ENCODE data around the gene CCDC66.

CCDC66 gene

GRCh38 chr3:56620371-56620770 is 63.4 kb downstream of the CCDC66 start:
- H3K9ac ChIP-seq (ENCODE audit: low read length), result no peak overlapping the region
- H3K14ac ChIP-seq (ENCODE audit: low read length), result no peak overlapping the region
- H3K4me3 ChIP-seq (ENCODE audit: low read depth, low read length), result no peak overlapping the region
- H2BK12ac ChIP-seq (ENCODE audit: low read length), result no peak overlapping the region
- no peak overlapping the region for H3K4me2 ChIP-seq (ENCODE audit: low read length)
- no peak overlapping the region for H4K91ac ChIP-seq (ENCODE audit: low read depth, low read length)
- H2BK5ac ChIP-seq (ENCODE audit: low read depth, low read length, poor library complexity), result no peak overlapping the region
- no peak overlapping the region for H2AK5ac ChIP-seq (ENCODE audit: low read length)
- WGBS (ENCODE audit: extremely low coverage, insufficient coverage, insufficient read length), result no CpG with 5 or more reads among the region's 2 CpGs
- H3K36me3 ChIP-seq (ENCODE audit: control insufficient read depth in 1 of 2, insufficient read depth in 2 of 2, low read length in 2 of 2), result peaks cover 4 to 9% of the 10 kb centered on the region in 2 experiments
- H3K4ac ChIP-seq (ENCODE audit: low read depth, low read length), result no peak overlapping the region
- no peak overlapping the region for H3K18ac ChIP-seq (ENCODE audit: low read length)
- H3K27ac ChIP-seq (ENCODE audit: low read depth, low read length), result no peak overlapping the region
- no peaks in the 10 kb centered on the region for H3K27me3 ChIP-seq (ENCODE audit: insufficient read depth, low read length)
- no peak overlapping the region for H4K8ac ChIP-seq (ENCODE audit: low read depth, low read length)
- no peak overlapping the region for H3K23ac ChIP-seq (ENCODE audit: low read length)
- H4K12ac ChIP-seq (ENCODE audit: low read depth, low read length), result no peak overlapping the region
- H3K9me3 ChIP-seq (ENCODE audit: insufficient read depth, low read depth, low read length), result no peaks in the 10 kb centered on the region
- H2AFZ ChIP-seq (ENCODE audit: insufficient read depth, low read length, poor library complexity), result no peak overlapping the region
- H2BK120ac ChIP-seq (ENCODE audit: insufficient read depth, low read length, poor library complexity), result no peak overlapping the region
- no peaks in the 10 kb centered on the region for H3K4me1 ChIP-seq (ENCODE audit: control insufficient read depth in 1 of 2, insufficient read depth in 2 of 2, low read length in 2 of 2)
- H3K79me2 ChIP-seq (ENCODE audit: control insufficient read depth, insufficient read depth, low read length, poor library complexity), result no peaks in the 10 kb centered on the region
- no peaks in the 10 kb centered on the region for H3K79me1 ChIP-seq (ENCODE audit: low read length)
- DNase-seq, result no peak

GRCh38 chr3:56621681-56622080 is 64.7 kb downstream of the CCDC66 start:
- no peaks in the 10 kb centered on the region for H3K27me3 ChIP-seq (ENCODE audit: insufficient read depth, low read length)
- H3K18ac ChIP-seq (ENCODE audit: low read length), result no peak overlapping the region
- no peak overlapping the region for H3K23ac ChIP-seq (ENCODE audit: low read length)
- H3K4me1 ChIP-seq (ENCODE audit: control insufficient read depth in 1 of 2, insufficient read depth in 2 of 2, low read length in 2 of 2), result no peaks in the 10 kb centered on the region
- H3K4me2 ChIP-seq (ENCODE audit: low read length), result no peak overlapping the region
- no peaks in the 10 kb centered on the region for H3K79me2 ChIP-seq (ENCODE audit: control insufficient read depth, insufficient read depth, low read length, poor library complexity)
- H3K4ac ChIP-seq (ENCODE audit: low read depth, low read length), result no peak overlapping the region
- H3K79me1 ChIP-seq (ENCODE audit: low read length), result no peaks in the 10 kb centered on the region
- H4K91ac ChIP-seq (ENCODE audit: low read depth, low read length), result no peak overlapping the region
- H2BK120ac ChIP-seq (ENCODE audit: insufficient read depth, low read length, poor library complexity), result no peak overlapping the region
- WGBS (ENCODE audit: extremely low coverage, insufficient coverage, insufficient read length), result no CpG with 5 or more reads among the region's 3 CpGs
- no peak overlapping the region for H3K4me3 ChIP-seq (ENCODE audit: low read depth, low read length)
- H3K9ac ChIP-seq (ENCODE audit: low read length), result no peak overlapping the region
- peaks cover 8 to 12% of the 10 kb centered on the region in 2 experiments for H3K36me3 ChIP-seq (ENCODE audit: control insufficient read depth in 1 of 2, insufficient read depth in 2 of 2, low read length in 2 of 2)
- H2BK5ac ChIP-seq (ENCODE audit: low read depth, low read length, poor library complexity), result no peak overlapping the region
- H2BK12ac ChIP-seq (ENCODE audit: low read length), result no peak overlapping the region
- no peak overlapping the region for H2AFZ ChIP-seq (ENCODE audit: insufficient read depth, low read length, poor library complexity)
- H2AK5ac ChIP-seq (ENCODE audit: low read length), result no peak overlapping the region
- H4K8ac ChIP-seq (ENCODE audit: low read depth, low read length), result no peak overlapping the region
- no peaks in the 10 kb centered on the region for H3K9me3 ChIP-seq (ENCODE audit: insufficient read depth, low read depth, low read length)
- no peak overlapping the region for H3K27ac ChIP-seq (ENCODE audit: low read depth, low read length)
- H4K12ac ChIP-seq (ENCODE audit: low read depth, low read length), result no peak overlapping the region
- peak in 1 of 2 donors; percentile 67 for DNase-seq
- no peak overlapping the region for H3K14ac ChIP-seq (ENCODE audit: low read length)

GRCh38 chr3:56622381-56622780 is 65.4 kb downstream of the CCDC66 start:
- no peak overlapping the region for H3K9ac ChIP-seq (ENCODE audit: low read length)
- H3K14ac ChIP-seq (ENCODE audit: low read length), result no peak overlapping the region
- peaks cover 8 to 12% of the 10 kb centered on the region in 2 experiments for H3K36me3 ChIP-seq (ENCODE audit: control insufficient read depth in 1 of 2, insufficient read depth in 2 of 2, low read length in 2 of 2)
- no peak overlapping the region for H4K12ac ChIP-seq (ENCODE audit: low read depth, low read length)
- H2BK12ac ChIP-seq (ENCODE audit: low read length), result no peak overlapping the region
- no peak overlapping the region for H2AK5ac ChIP-seq (ENCODE audit: low read length)
- H3K27me3 ChIP-seq (ENCODE audit: insufficient read depth, low read length), result no peaks in the 10 kb centered on the region
- H2BK5ac ChIP-seq (ENCODE audit: low read depth, low read length, poor library complexity), result no peak overlapping the region
- no peak overlapping the region for H3K4me3 ChIP-seq (ENCODE audit: low read depth, low read length)
- H4K91ac ChIP-seq (ENCODE audit: low read depth, low read length), result no peak overlapping the region
- no peak overlapping the region for H3K4me2 ChIP-seq (ENCODE audit: low read length)
- no peaks in the 10 kb centered on the region for H3K4me1 ChIP-seq (ENCODE audit: control insufficient read depth in 1 of 2, insufficient read depth in 2 of 2, low read length in 2 of 2)
- no peak overlapping the region for H3K23ac ChIP-seq (ENCODE audit: low read length)
- H3K4ac ChIP-seq (ENCODE audit: low read depth, low read length), result no peak overlapping the region
- no peak overlapping the region for H2BK120ac ChIP-seq (ENCODE audit: insufficient read depth, low read length, poor library complexity)
- no peak overlapping the region for H3K27ac ChIP-seq (ENCODE audit: low read depth, low read length)
- H3K79me1 ChIP-seq (ENCODE audit: low read length), result no peaks in the 10 kb centered on the region
- H3K79me2 ChIP-seq (ENCODE audit: control insufficient read depth, insufficient read depth, low read length, poor library complexity), result no peaks in the 10 kb centered on the region
- H3K18ac ChIP-seq (ENCODE audit: low read length), result no peak overlapping the region
- no peaks in the 10 kb centered on the region for H3K9me3 ChIP-seq (ENCODE audit: insufficient read depth, low read depth, low read length)
- DNase-seq, result no peak
- H4K8ac ChIP-seq (ENCODE audit: low read depth, low read length), result no peak overlapping the region
- H2AFZ ChIP-seq (ENCODE audit: insufficient read depth, low read length, poor library complexity), result no peak overlapping the region
- no CpG with 5 or more reads among the region's 3 CpGs for WGBS (ENCODE audit: extremely low coverage, insufficient coverage, insufficient read length)

GRCh38 chr3:56624725-56625124 is 67.8 kb downstream of the CCDC66 start:
- H4K8ac ChIP-seq (ENCODE audit: low read depth, low read length), result no peak overlapping the region
- H3K4me3 ChIP-seq (ENCODE audit: low read depth, low read length), result no peak overlapping the region
- H3K23ac ChIP-seq (ENCODE audit: low read length), result no peak overlapping the region
- H2AFZ ChIP-seq (ENCODE audit: insufficient read depth, low read length, poor library complexity), result no peak overlapping the region
- H3K4ac ChIP-seq (ENCODE audit: low read depth, low read length), result no peak overlapping the region
- H3K27ac ChIP-seq (ENCODE audit: low read depth, low read length), result no peak overlapping the region
- H3K18ac ChIP-seq (ENCODE audit: low read length), result no peak overlapping the region
- WGBS (ENCODE audit: extremely low coverage, insufficient coverage, insufficient read length), result no CpG with 5 or more reads among the region's 3 CpGs
- no peaks in the 10 kb centered on the region for H3K79me2 ChIP-seq (ENCODE audit: control insufficient read depth, insufficient read depth, low read length, poor library complexity)
- H3K36me3 ChIP-seq (ENCODE audit: control insufficient read depth in 1 of 2, insufficient read depth in 2 of 2, low read length in 2 of 2), result peaks cover 6 to 7% of the 10 kb centered on the region in 2 experiments
- H4K12ac ChIP-seq (ENCODE audit: low read depth, low read length), result no peak overlapping the region
- DNase-seq, result peak; percentile 32 to 90
- no peak overlapping the region for H3K14ac ChIP-seq (ENCODE audit: low read length)
- H3K79me1 ChIP-seq (ENCODE audit: low read length), result no peaks in the 10 kb centered on the region
- H3K9ac ChIP-seq (ENCODE audit: low read length), result no peak overlapping the region
- no peak overlapping the region for H4K91ac ChIP-seq (ENCODE audit: low read depth, low read length)
- H3K4me2 ChIP-seq (ENCODE audit: low read length), result no peak overlapping the region
- H3K27me3 ChIP-seq (ENCODE audit: insufficient read depth, low read length), result no peaks in the 10 kb centered on the region
- no peaks in the 10 kb centered on the region for H3K9me3 ChIP-seq (ENCODE audit: insufficient read depth, low read depth, low read length)
- no peak overlapping the region for H2BK12ac ChIP-seq (ENCODE audit: low read length)
- H3K4me1 ChIP-seq (ENCODE audit: control insufficient read depth in 1 of 2, insufficient read depth in 2 of 2, low read length in 2 of 2), result no peaks in the 10 kb centered on the region
- no peak overlapping the region for H2BK5ac ChIP-seq (ENCODE audit: low read depth, low read length, poor library complexity)
- no peak overlapping the region for H2BK120ac ChIP-seq (ENCODE audit: insufficient read depth, low read length, poor library complexity)
- H2AK5ac ChIP-seq (ENCODE audit: low read length), result no peak overlapping the region
